D721Med (cell line): ENCODE results near the gene NUPR1.
"Not testable (repeated sequence)": the region's sequence is repeated elsewhere in the genome, so short reads cannot be mapped to it uniquely, and the experiment has no call there.

Source experiments
- DNase-seq: peaks from one replicate; pipeline ENCODE4 v3.0.0; 2011; ENCODE audit warnings: low spot score; ENCODE audit not compliant: insufficient read length
- FAIRE-seq: peaks from 2 replicates; lab custom pipeline; 2011; peaks lifted over from hg19 to GRCh38; lab: Jason Lieb, UNC
- CTCF ChIP-seq: IDR thresholded peaks from 2 replicates; pipeline ENCODE4 v1.5.1; 2012; ENCODE audit warnings: mild to moderate bottlenecking, control low read depth; ENCODE audit not compliant: insufficient read depth; ENCODE audit errors: missing control alignments

The NUPR1 gene

GRCh38 chr16:28553776-28554633 lies 15.2 kb upstream of the NUPR1 start, which contains the start of gene SGF29:
TSS of gene SGF29 (plus strand) at chr16:28553920. CDS start at chr16:28581070, 27,150 bp downstream.
- TF ChIP-seq CTCF, result peak; percentile 12
- FAIRE-seq (no peak), DNase-seq (peak; percentile 68)

GRCh38 chr16:28549301-28549899 lies 10.6 kb upstream of the NUPR1 start:
- DNase-seq, result no peak
- no peak for FAIRE-seq
- peak; percentile 34 for TF ChIP-seq CTCF

GRCh38 chr16:28548306-28548802 lies 9.6 kb upstream of the NUPR1 start:
- FAIRE-seq (no peak), DNase-seq (no peak)
- no peak for TF ChIP-seq CTCF

GRCh38 chr16:28546626-28547025 lies 7.9 kb upstream of the NUPR1 start:
- DNase-seq (no peak), FAIRE-seq (no peak)
- TF ChIP-seq CTCF, result no peak

- FAIRE-seq, result not testable (repeated sequence)
Measured at GRCh38 chr16:28545964-28546363, 7.2 kb upstream of the NUPR1 start.

GRCh38 chr16:28544998-28545397 lies 6.2 kb upstream of the NUPR1 start:
- TF ChIP-seq CTCF, result no peak
- DNase-seq (no peak), FAIRE-seq (no peak)

More at GRCh38 chr16:28545964-28546363, 7.2 kb upstream of the NUPR1 start:
- DNase-seq, result not testable (repeated sequence)

- no peak for TF ChIP-seq CTCF
- FAIRE-seq (no peak), DNase-seq (no peak)
Measured at GRCh38 chr16:28543072-28543471, 4.3 kb upstream of the NUPR1 start.
